GM20000 (cell line): ENCODE measurements around the gene EHD4.

Source experiments
- DNase-seq: peaks from one replicate; pipeline ENCODE4 v3.0.0; 2012; ENCODE audit warnings: low spot score
- TF ChIP-seq, protein P1 (sequence below): IDR thresholded peaks from 2 replicates; pipeline ENCODE4 v1.5.1; 2012; ENCODE audit warnings: mild to moderate bottlenecking, control low read depth; ENCODE audit errors: extremely low read depth, missing control alignments

Gene EHD4

GRCh38 chr15:41983621-41984571, 11.5 kb upstream of the EHD4 start:
- no peak for DNase-seq
- TF ChIP-seq, protein P1, sequence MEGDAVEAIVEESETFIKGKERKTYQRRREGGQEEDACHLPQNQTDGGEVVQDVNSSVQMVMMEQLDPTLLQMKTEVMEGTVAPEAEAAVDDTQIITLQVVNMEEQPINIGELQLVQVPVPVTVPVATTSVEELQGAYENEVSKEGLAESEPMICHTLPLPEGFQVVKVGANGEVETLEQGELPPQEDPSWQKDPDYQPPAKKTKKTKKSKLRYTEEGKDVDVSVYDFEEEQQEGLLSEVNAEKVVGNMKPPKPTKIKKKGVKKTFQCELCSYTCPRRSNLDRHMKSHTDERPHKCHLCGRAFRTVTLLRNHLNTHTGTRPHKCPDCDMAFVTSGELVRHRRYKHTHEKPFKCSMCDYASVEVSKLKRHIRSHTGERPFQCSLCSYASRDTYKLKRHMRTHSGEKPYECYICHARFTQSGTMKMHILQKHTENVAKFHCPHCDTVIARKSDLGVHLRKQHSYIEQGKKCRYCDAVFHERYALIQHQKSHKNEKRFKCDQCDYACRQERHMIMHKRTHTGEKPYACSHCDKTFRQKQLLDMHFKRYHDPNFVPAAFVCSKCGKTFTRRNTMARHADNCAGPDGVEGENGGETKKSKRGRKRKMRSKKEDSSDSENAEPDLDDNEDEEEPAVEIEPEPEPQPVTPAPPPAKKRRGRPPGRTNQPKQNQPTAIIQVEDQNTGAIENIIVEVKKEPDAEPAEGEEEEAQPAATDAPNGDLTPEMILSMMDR = no peak

DNA sequence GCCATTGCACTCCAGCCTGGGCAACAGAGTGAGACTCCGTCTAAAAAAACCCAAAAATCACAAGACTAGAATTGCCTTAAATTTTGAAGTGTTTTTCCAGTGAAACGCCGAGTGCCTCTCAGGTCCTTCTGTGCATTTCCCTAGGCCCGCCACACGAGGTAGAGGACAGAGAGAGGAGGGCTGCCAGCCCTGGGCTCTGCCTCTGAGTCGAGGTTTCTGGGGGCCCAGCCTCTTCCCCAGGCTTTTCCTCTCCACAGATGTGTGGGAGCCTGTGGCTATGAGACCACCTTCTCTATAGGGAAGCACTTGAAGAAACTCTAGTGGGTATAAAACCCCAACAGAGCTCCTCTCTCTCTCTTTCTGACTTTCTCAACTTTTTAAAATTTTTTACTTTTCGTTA, 10.9 kb upstream of the EHD4 start:
- TF ChIP-seq, protein P1 = no peak
- no peak for DNase-seq

DNA sequence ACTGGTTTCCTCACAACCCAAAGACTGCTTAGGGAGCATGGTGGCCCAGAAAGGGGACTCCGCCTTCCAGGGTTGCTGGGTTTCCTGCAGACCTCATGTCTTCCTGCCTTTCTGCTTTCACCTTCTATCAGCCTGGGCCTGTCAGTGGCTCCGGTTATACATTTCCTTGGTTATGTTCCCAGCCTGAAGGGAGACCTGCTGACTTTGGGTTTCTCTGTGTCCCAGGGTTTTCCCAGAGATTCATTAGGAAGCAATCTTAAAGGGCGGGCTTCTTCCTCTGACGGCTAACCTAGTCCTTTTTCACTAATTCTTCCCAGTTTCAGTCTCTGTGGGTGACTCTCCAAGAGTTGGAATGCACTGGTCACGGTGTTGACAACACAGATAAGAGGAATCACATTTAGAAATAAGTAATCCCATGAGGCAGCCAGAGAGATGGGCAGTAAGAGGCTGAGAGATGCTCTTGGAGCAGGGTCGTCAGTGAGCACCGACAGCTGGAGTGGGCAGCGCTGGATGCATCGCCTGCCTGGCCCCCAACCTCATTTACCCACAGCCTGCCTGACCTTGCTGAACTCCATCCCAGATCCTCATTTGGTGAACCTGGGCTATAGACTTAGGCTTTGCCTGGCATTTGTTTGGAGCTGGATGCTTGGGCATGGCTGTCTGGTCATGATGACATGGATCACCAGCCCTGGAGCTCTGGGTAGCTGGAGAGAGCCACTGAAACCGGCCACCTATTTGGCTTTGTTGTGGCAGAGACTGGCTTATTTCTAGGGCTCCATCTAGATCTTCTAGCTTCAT, 10.0 kb upstream of the EHD4 start:
- DNase-seq = no peak
- TF ChIP-seq, protein P1 = no peak

DNA sequence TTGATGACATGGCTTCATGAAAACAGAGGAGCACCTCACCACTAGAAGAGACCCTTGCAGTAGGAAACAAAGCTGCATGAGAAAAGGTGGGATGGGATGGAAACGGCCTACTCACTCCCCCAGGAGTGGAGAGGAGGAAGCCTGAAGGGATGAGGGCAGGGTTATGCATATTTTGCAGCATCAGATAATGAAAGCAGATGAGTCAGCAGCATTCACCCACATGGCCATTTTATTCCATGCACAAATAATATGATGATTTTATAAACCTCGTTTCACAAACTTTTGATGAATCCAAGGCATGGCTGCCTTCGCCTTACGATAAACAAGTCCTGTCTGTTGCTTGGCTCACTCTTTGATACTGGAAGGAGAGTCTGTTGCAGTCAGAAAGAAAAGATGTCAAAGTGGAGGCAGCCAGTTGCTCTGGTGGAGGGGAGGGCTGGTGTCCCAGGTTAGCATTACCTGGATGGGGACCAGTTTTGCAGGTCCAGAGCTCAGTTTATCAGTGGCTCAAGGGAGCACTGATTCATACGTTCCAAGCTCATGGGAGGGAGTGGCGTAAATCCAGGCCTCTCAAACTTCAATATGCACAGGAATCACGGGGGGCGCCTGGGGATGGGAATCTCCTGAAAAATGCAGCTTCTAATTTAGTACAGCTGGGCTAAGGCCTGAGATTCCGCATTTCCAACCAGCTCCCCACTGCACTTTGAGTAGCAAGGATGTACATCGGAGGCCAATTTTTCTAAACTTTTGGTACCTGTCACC, 9.2 kb upstream of the EHD4 start:
- DNase-seq = no peak
- TF ChIP-seq, protein P1 = no peak

DNA sequence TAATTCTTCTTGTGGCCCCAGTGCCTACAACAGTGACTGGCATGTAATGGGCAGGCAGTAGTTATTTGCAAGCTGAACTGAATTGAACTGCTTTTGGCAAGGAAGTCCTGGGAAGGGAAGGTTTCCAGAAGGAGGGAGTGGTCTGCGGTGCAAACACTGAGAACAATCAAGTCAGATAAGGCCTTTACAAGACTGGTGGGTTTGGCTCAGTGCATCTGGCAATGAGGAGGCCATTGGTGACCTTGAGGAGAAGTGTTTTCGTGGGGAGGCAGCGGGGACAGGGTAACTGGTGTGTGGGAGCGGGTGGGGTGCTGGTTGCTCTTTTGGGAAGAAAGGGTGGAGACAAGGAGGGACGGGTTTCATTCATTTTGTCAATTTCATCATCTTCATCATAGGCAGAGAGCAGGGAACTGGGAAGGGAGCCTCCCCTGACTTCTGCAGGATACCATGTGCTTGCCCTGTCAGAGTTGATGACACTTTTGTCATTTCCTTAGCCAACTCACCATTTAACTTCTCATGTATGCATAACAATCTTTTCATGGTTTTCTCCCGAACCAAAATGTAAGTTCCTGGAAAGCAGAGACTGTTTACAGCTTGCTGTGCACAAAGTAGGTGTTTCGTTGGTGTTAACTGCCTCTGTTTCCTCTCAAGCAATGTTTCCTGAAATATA, 8.4 kb upstream of the EHD4 start:
- DNase-seq = no peak
- TF ChIP-seq, protein P1 = no peak

DNA sequence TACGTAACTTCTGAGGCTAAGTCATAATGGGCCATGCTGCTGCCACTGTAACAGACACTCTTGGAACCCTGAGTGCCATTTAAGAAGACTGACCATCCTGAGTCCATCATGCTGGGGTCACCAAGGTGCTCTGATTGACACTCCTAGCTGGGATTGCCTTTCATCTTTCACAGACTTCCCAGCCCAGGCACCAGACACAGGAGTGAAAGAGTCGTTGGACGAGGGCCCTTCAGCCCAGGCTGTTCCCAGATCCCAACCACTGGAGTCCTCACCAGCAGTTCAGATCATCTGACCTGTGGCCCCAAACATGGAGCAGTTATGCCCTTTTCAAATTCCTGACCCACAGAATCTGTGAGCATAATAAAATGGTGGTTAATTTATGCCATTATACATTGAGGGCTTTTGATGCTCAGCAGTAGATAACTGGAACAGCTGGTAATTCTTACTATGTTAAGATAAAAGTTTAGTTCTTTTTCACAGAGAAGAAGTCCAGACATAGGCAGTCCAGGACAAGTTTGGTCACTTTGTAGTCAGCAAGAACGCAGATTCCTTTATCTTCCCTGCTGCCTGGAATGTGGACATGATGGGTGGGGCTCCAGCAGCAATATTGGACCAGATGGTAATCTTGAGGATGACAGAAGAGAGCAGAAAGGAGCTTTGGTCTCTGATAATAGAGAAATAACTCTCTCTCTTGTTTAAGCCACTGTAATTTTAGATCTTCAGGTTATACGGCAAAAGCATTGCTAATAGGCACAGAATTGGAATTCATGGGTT, 7.3 kb upstream of the EHD4 start:
- DNase-seq = no peak
- TF ChIP-seq, protein P1 = no peak
